HG03039 (cell line): ENCODE data around the gene TMEM87B.

Experiments used
- ATAC-seq: cut with Tn5 transposase; IDR thresholded peaks from one replicate; pipeline ENCODE4 v1.9.1; 2021; ENCODE audit warnings: mild to moderate bottlenecking, moderate library complexity; ENCODE audit not compliant: unreplicated experiment

The TMEM87B gene

GRCh38 chr2:112149194-112149593 lies 94.1 kb downstream of the TMEM87B start:
- no peak for ATAC-seq

GRCh38 chr2:112149866-112150435 lies 94.9 kb downstream of the TMEM87B start:
- no peak for ATAC-seq

GRCh38 chr2:112150447-112150846 lies 95.4 kb downstream of the TMEM87B start:
- no peak for ATAC-seq

- no peak for ATAC-seq
These were observed 95.8 kb downstream of the TMEM87B start for GRCh38 chr2:112150851-112151250.

- no peak for ATAC-seq
These were observed 96.2 kb downstream of the TMEM87B start for GRCh38 chr2:112151271-112151670.

- ATAC-seq, result no peak
These were observed 96.8 kb downstream of the TMEM87B start for GRCh38 chr2:112151701-112152440.

- ATAC-seq, result no peak
These were observed 97.6 kb downstream of the TMEM87B start for GRCh38 chr2:112152476-112153178.

- ATAC-seq, result no peak
These were observed 98.1 kb downstream of the TMEM87B start for GRCh38 chr2:112153179-112153490.

GRCh38 chr2:112153501-112153900 lies 98.4 kb downstream of the TMEM87B start:
- ATAC-seq, result no peak

GRCh38 chr2:112154246-112155117 lies 99.4 kb downstream of the TMEM87B start:
- no peak for ATAC-seq

- no peak for ATAC-seq
These were observed 100.5 kb downstream of the TMEM87B start for GRCh38 chr2:112155331-112156151.

- no peak for ATAC-seq
These were observed 101.3 kb downstream of the TMEM87B start for GRCh38 chr2:112156152-112156986.

- no peak for ATAC-seq
These were observed 102.4 kb downstream of the TMEM87B start for GRCh38 chr2:112157472-112157871.

GRCh38 chr2:112159454-112159921 lies 104.4 kb downstream of the TMEM87B start:
- no peak for ATAC-seq

- no peak for ATAC-seq
These were observed 105.5 kb downstream of the TMEM87B start for GRCh38 chr2:112160283-112161250.

- ATAC-seq, result no peak
These were observed 106.5 kb downstream of the TMEM87B start for GRCh38 chr2:112161431-112162145.

- ATAC-seq, result no peak
These were observed 107.3 kb downstream of the TMEM87B start for GRCh38 chr2:112162341-112162740.

- no peak for ATAC-seq
These were observed 107.9 kb downstream of the TMEM87B start for GRCh38 chr2:112162956-112163355.
